Measurements from ENCODE around the gene YAE1.

The YAE1 gene

DNA sequence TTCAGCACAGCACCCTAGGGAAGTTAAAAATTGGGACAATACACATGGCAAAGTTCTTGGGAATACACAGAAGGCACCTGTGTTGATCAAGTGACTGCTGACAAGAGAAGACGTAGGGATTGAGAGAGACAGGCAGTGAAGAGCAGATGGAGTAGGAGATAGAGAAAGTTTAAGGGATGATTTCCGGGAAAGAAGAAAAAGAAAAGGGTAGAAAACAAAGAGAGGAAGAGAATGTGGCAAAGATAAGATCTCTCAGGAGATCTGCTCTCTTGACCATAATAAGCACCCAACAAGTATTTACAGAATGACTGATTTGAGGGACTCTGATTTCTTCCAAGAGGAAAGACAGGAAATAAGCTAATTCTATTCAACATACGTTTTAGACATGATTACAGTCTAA is 42.1 kb downstream of the YAE1 start:
- TF ChIP-seq USF1 (IDR thresholded peaks at IDR 0.05): no peak
- no peak for TF ChIP-seq YY1 (IDR thresholded peaks at IDR 0.05; ENCODE audit: low read depth)
- TF ChIP-seq NFIC (IDR thresholded peaks at IDR 0.05): no peak
- no peak for TF ChIP-seq EP300 (IDR thresholded peaks at IDR 0.05; ENCODE audit: borderline replicate concordance)
- no peak for TF ChIP-seq RAD21 (IDR thresholded peaks at IDR 0.05; ENCODE audit: low read depth)

DNA sequence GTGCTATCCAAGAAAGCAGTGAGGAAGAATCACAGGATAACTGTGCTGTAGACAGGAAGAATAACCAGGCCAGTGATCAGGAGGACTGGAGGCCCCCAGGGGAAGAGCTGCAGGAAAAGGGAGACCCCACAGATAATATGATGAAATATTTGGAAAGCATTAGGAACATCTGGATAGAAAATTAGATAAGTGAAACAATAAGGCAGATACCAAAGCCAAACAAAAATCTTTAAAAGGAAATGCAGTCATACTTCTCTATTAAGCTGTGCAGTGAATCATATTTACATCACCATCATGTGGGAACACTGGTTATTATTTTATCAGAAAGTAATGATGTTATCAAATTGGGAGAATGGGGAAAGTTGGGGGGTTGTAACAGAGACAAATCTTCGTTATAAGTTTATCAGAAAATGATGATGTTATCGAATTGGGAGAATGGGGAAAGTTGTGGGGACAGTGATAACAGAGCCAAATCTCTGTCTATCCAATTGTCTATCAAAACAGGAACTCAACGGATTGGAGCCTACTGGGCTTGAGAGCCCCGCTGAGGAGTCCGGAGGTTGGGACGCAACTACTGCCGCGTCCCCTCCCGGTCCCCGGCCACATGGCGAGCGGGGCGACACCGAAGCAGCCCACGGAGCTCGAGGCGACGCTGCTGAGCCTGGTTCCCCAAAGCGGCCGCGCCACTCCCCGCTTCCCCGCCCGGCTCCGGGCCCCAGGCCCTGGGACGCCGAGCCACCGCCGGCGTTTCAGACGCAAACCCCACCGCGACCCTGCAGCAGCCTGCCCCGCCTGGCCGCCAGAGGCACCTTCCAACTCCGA is 43.1 kb downstream of the YAE1 start:
- TF ChIP-seq RAD21 (IDR thresholded peaks at IDR 0.05; ENCODE audit: low read depth) (no peak), REST (IDR thresholded peaks at IDR 0.05; ENCODE audit: low read depth) (no peak), MAX (IDR thresholded peaks at IDR 0.05) (no peak), NFIC (IDR thresholded peaks at IDR 0.05) (no peak), EGR1 (IDR thresholded peaks at IDR 0.05) (no peak), EP300 (IDR thresholded peaks at IDR 0.05; ENCODE audit: borderline replicate concordance) (no peak), FOXM1 (IDR thresholded peaks at IDR 0.05; ENCODE audit: borderline replicate concordance, low read depth) (no peak), USF1 (IDR thresholded peaks at IDR 0.05) (no peak), YY1 (IDR thresholded peaks at IDR 0.05; ENCODE audit: low read depth) (no peak), TCF12 (IDR thresholded peaks at IDR 0.05; ENCODE audit: low read depth) (no peak), TEAD4 (IDR thresholded peaks at IDR 0.05) (no peak), TAF1 (IDR thresholded peaks at IDR 0.05; ENCODE audit: low read depth) (no peak), CEBPB (IDR thresholded peaks at IDR 0.05) (no peak), ZBTB7A (IDR thresholded peaks at IDR 0.05; ENCODE audit: low read depth) (no peak), CREB1 (IDR thresholded peaks at IDR 0.05; ENCODE audit: low read depth) (no peak)

DNA sequence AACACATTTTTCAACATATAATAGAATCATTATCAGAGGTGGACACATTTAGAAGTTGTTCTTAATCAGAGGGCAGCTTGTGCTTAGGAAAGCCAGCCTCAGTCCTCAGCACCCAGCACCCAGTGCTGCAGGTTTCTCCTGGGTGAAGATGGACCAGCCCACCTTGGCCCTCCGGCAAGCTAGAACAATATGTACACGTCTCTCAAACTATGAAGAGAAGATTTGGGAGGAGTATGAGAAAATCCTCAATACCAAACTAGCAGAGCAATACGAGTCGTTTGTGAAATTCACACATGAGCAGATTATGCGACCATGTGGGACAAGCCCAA is 43.7 kb downstream of the YAE1 start:
- TF ChIP-seq TEAD4 (IDR thresholded peaks at IDR 0.05): no peak
- no peak for TF ChIP-seq NFIC (IDR thresholded peaks at IDR 0.05)
- TF ChIP-seq TAF1 (IDR thresholded peaks at IDR 0.05; ENCODE audit: low read depth): no peak
- TF ChIP-seq REST (IDR thresholded peaks at IDR 0.05; ENCODE audit: low read depth): no peak
- no peak for TF ChIP-seq ZBTB7A (IDR thresholded peaks at IDR 0.05; ENCODE audit: low read depth)
- no peak for TF ChIP-seq CEBPB (IDR thresholded peaks at IDR 0.05)
- no peak for TF ChIP-seq FOXM1 (IDR thresholded peaks at IDR 0.05; ENCODE audit: borderline replicate concordance, low read depth)
- TF ChIP-seq EGR1 (IDR thresholded peaks at IDR 0.05): no peak
- TF ChIP-seq TCF12 (IDR thresholded peaks at IDR 0.05; ENCODE audit: low read depth): no peak
- TF ChIP-seq CREB1 (IDR thresholded peaks at IDR 0.05; ENCODE audit: low read depth): no peak
- no peak for TF ChIP-seq USF1 (IDR thresholded peaks at IDR 0.05)
- TF ChIP-seq EP300 (IDR thresholded peaks at IDR 0.05; ENCODE audit: borderline replicate concordance): no peak
- TF ChIP-seq MAX (IDR thresholded peaks at IDR 0.05): no peak
- TF ChIP-seq RAD21 (IDR thresholded peaks at IDR 0.05; ENCODE audit: low read depth): no peak
- TF ChIP-seq YY1 (IDR thresholded peaks at IDR 0.05; ENCODE audit: low read depth): no peak

- TF ChIP-seq CEBPB (IDR thresholded peaks at IDR 0.05): no peak
- no peak for TF ChIP-seq YY1 (IDR thresholded peaks at IDR 0.05; ENCODE audit: low read depth)
- TF ChIP-seq EGR1 (IDR thresholded peaks at IDR 0.05): no peak
- no peak for TF ChIP-seq EP300 (IDR thresholded peaks at IDR 0.05; ENCODE audit: borderline replicate concordance)
- no peak for TF ChIP-seq USF1 (IDR thresholded peaks at IDR 0.05)
- no peak for TF ChIP-seq TAF1 (IDR thresholded peaks at IDR 0.05; ENCODE audit: low read depth)
- TF ChIP-seq FOXM1 (IDR thresholded peaks at IDR 0.05; ENCODE audit: borderline replicate concordance, low read depth): no peak
- TF ChIP-seq MAX (IDR thresholded peaks at IDR 0.05): no peak
- TF ChIP-seq NFIC (IDR thresholded peaks at IDR 0.05): no peak
- no peak for TF ChIP-seq CREB1 (IDR thresholded peaks at IDR 0.05; ENCODE audit: low read depth)
- no peak for TF ChIP-seq ZBTB7A (IDR thresholded peaks at IDR 0.05; ENCODE audit: low read depth)
- TF ChIP-seq RAD21 (IDR thresholded peaks at IDR 0.05; ENCODE audit: low read depth): no peak
- TF ChIP-seq TCF12 (IDR thresholded peaks at IDR 0.05; ENCODE audit: low read depth): no peak
- no peak for TF ChIP-seq TEAD4 (IDR thresholded peaks at IDR 0.05)
- TF ChIP-seq REST (IDR thresholded peaks at IDR 0.05; ENCODE audit: low read depth): no peak
Measured at GRCh38 chr7:39613577-39613976, 47.4 kb downstream of the YAE1 start.
